A673 (cell line): ENCODE results near the gene ZEB1. TPM values are rescaled to one million over a fixed set of nuclear protein-coding genes. Genes with fewer than 3 reads are reported as not detected.

ENCODE experiments used
- BruUV-seq: library from RNA; stranded (reverse); fragments of 400-500 nt; replicated peaks from 2 replicates; lab custom pipeline; 2021; lab: Mats Ljungman, UMichigan
- CTCF ChIA-PET: fragments of 300-600 bp; sonication (Branson Sonifier 250); formaldehyde crosslinking; loops from one replicate; lab custom pipeline; 2022; ENCODE audit warnings: antibody characterized with exemption; lab: Charles Lee
- POLR2A ChIA-PET: fragments of 300-600 bp; sonication (Branson Sonifier 250); formaldehyde crosslinking; loops from one replicate; lab custom pipeline; 2022; ENCODE audit warnings: antibody characterized with exemption; ENCODE audit not compliant: low non-redundant PET; lab: Charles Lee
- DNase-seq: peaks from one replicate; pipeline ENCODE4 v3.0.0-alpha.2; 2015; ENCODE audit warnings: low spot score
- H3K27ac ChIP-seq: fragments of 200-600 bp; sonication (generic); 2 replicates; pipeline ENCODE4 v1.5.1; 2016; ENCODE audit warnings: mixed run types, low read depth, mild to moderate bottlenecking, mixed read lengths, antibody characterized with exemption, low read length; ENCODE audit not compliant: poor library complexity, severe bottlenecking
- H3K27me3 ChIP-seq: fragments of 200-600 bp; sonication (generic); replicated peaks from 2 replicates; pipeline ENCODE4 v1.6.1; 2017; ENCODE audit warnings: mixed run types, low read depth, mild to moderate bottlenecking, mixed read lengths, antibody characterized with exemption, low read length; ENCODE audit not compliant: insufficient read depth, poor library complexity
- H3K36me3 ChIP-seq: fragments of 200-600 bp; sonication (generic); 2 replicates; pipeline ENCODE4 v1.6.1; 2016; ENCODE audit warnings: mixed run types, mild to moderate bottlenecking, mixed read lengths, antibody characterized with exemption, low read length; ENCODE audit not compliant: insufficient read depth, poor library complexity, severe bottlenecking
- H3K4me1 ChIP-seq: fragments of 200-600 bp; sonication (generic); 2 replicates; pipeline ENCODE4 v1.6.1; 2017; ENCODE audit warnings: mixed run types, mild to moderate bottlenecking, mixed read lengths, antibody characterized with exemption, low read length; ENCODE audit not compliant: insufficient read depth, poor library complexity, severe bottlenecking
- H3K4me3 ChIP-seq: fragments of 200-600 bp; sonication (generic); 2 replicates; pipeline ENCODE4 v1.5.1; 2016; ENCODE audit warnings: low read depth, mixed run types, mild to moderate bottlenecking, mixed read lengths, low read length; ENCODE audit not compliant: poor library complexity, severe bottlenecking
- H3K9me3 ChIP-seq: fragments of 200-600 bp; sonication (generic); 2 replicates; pipeline ENCODE4 v1.6.1; 2016; ENCODE audit warnings: mixed run types, low read depth, mild to moderate bottlenecking, mixed read lengths, antibody characterized with exemption, low read length; ENCODE audit not compliant: poor library complexity, severe bottlenecking
- CTCF ChIP-seq: fragments of 300-800, 200-600 bp; sonication (generic); conservative IDR thresholded peaks from 2 replicates; pipeline ENCODE4 v1.5.1; 2017; ENCODE audit warnings: low read depth, mild to moderate bottlenecking, antibody characterized with exemption, low read length, moderate library complexity, mixed read lengths
- EZH2 ChIP-seq: fragments of 200-600 bp; sonication (generic); IDR thresholded peaks from 2 replicates; pipeline ENCODE4 v1.6.1; 2017; ENCODE audit warnings: borderline replicate concordance, low read depth, mild to moderate bottlenecking, mixed read lengths, antibody characterized with exemption, low read length; ENCODE audit not compliant: poor library complexity, severe bottlenecking
- intact Hi-C: fragments of 100-400 bp; cut with micrococcal nuclease; formaldehyde crosslinking; loops from one replicate; pipeline ENCODE4 v1.10.0; 2022; ENCODE audit not compliant: unreplicated experiment
- total RNA-seq: library from RNA; stranded (reverse); gene quantifications from 2 replicates; pipeline ENCODE4 v1.2.3, GENCODE V29; 2021

ZEB1 gene
- total RNA-seq, 1 experiment from 2014 or later: 8.3 TPM

GRCh38 chr10:31384589-31384949, 65.6 kb downstream of the ZEB1 start:
- POLR2A ChIA-PET: no interaction called here
- no peak for DNase-seq
- CTCF ChIA-PET: no interaction called here

GRCh38 chr10:31390804-31391203, 71.8 kb downstream of the ZEB1 start:
- TF ChIP-seq EZH2: no peak
- TF ChIP-seq CTCF: no peak
- DNase-seq: no peak
- Histone ChIP-seq H3K9me3 (no peaks in the 10 kb centered on the region), H3K4me3 (no peak overlapping the region), H3K36me3 (no peaks in the 10 kb centered on the region), H3K4me1 (no peaks in the 10 kb centered on the region), H3K27ac (no peak overlapping the region), H3K27me3 (no peaks in the 10 kb centered on the region)
- intact Hi-C loops: no loop called here
- no TSS peak for BruUV-seq
- POLR2A ChIA-PET: no interaction called here
- CTCF ChIA-PET: no interaction called here

More at GRCh38 chr10:31384589-31384949, 65.6 kb downstream of the ZEB1 start:
- H3K4me3 ChIP-seq: no peak overlapping the region
- no peak overlapping the region for H3K27ac ChIP-seq
- no TSS peak for BruUV-seq
- H3K27me3 ChIP-seq: no peaks in the 10 kb centered on the region
- H3K9me3 ChIP-seq: no peaks in the 10 kb centered on the region
- TF ChIP-seq EZH2 (no peak), CTCF (no peak)
- intact Hi-C loops: no loop called here
- no peaks in the 10 kb centered on the region for H3K4me1 ChIP-seq
- no peaks in the 10 kb centered on the region for H3K36me3 ChIP-seq

GRCh38 chr10:31393844-31394243, 74.8 kb downstream of the ZEB1 start:
- ChIA-PET CTCF (no interaction called here), POLR2A (no interaction called here)
- BruUV-seq: no TSS peak
- H3K27ac ChIP-seq: no peak overlapping the region
- H3K4me1 ChIP-seq: no peaks in the 10 kb centered on the region
- no peaks in the 10 kb centered on the region for H3K27me3 ChIP-seq
- TF ChIP-seq CTCF (no peak), EZH2 (no peak)
- no peak overlapping the region for H3K4me3 ChIP-seq
- intact Hi-C loops: no loop called here
- H3K36me3 ChIP-seq: no peaks in the 10 kb centered on the region
- no peaks in the 10 kb centered on the region for H3K9me3 ChIP-seq
- no peak for DNase-seq
